Body of pancreas (tissue), 4 donors: ENCODE data around the gene BZW2.

Experiments used
- CTCF ChIP-seq, 7 experiments: fragments of 450-650 bp in 4 of 7; fragments of 200-600 bp in 3 of 7; sonication (generic) in 3 of 7; IDR thresholded peaks; one replicate each; pipeline ENCODE4 v1.5.1; 2016 to 2019; ENCODE audit warnings: antibody characterized with exemption in 7 of 7
- POLR2A ChIP-seq, 3 donors: fragments of 450-650 bp; IDR thresholded peaks; one replicate each; pipeline ENCODE4 v1.6.1; 2016; ENCODE audit warnings: antibody characterized with exemption in 3 of 3, mild to moderate bottlenecking in 2 of 3

- no peak for TF ChIP-seq POLR2A (IDR thresholded peaks at IDR 0.05)
- TF ChIP-seq CTCF (IDR thresholded peaks at IDR 0.05), result no peak
Measured at GRCh38 chr7:16616542-16616941, 29.4 kb upstream of the BZW2 start.
